Neural cell (in vitro differentiated cells): ENCODE results near the gene TP53I11. TPM values are rescaled to one million over a fixed set of nuclear protein-coding genes. Genes with fewer than 3 reads are reported as not detected.

ENCODE experiments used
- H2AFZ ChIP-seq: fragments of 200-600, 300-800 bp; sonication (generic), shearing (Covaris generic); 2 replicates; pipeline ENCODE4 v1.6.0; 2014; ENCODE audit warnings: low read depth, mild to moderate bottlenecking, antibody characterized with exemption, low read length, moderate library complexity
- H3F3A ChIP-seq: fragments of 200-600 bp; shearing (Covaris generic); 2 replicates; pipeline ENCODE4 v1.6.1; 2016; ENCODE audit warnings: mild to moderate bottlenecking, moderate library complexity, mixed read lengths, antibody characterized with exemption, low read length; ENCODE audit not compliant: insufficient read depth, poor library complexity, severe bottlenecking
- H3K27ac ChIP-seq: fragments of 200-600, 300-800 bp; sonication (generic), shearing (Covaris generic); 2 replicates; pipeline ENCODE4 v1.5.1; 2014; ENCODE audit warnings: mild to moderate bottlenecking, low read length, moderate library complexity
- H3K27me3 ChIP-seq: fragments of 300-800, 200-600 bp; sonication (generic), shearing (Covaris generic); 2 replicates; pipeline ENCODE4 v1.6.0; 2014; ENCODE audit warnings: mild to moderate bottlenecking, low read depth, low read length, moderate library complexity; ENCODE audit not compliant: insufficient read depth
- H3K36me3 ChIP-seq: fragments of 300-800, 200-600 bp; sonication (generic), shearing (Covaris generic); 2 replicates; pipeline ENCODE4 v1.5.1; 2014; ENCODE audit warnings: mild to moderate bottlenecking, antibody characterized with exemption, low read length, moderate library complexity; ENCODE audit not compliant: insufficient read depth
- H3K4me2 ChIP-seq: fragments of 300-800, 200-600 bp; sonication (generic), shearing (Covaris generic); 2 replicates; pipeline ENCODE4 v1.6.0; 2014; ENCODE audit warnings: mild to moderate bottlenecking, low read length
- H3K4me3 ChIP-seq: fragments of 300-800, 200-600 bp; sonication (generic), shearing (Covaris generic); 2 replicates; pipeline ENCODE4 v1.5.1; 2014; ENCODE audit warnings: mild to moderate bottlenecking, low read length, moderate library complexity
- H3K79me2 ChIP-seq: fragments of 200-600 bp; shearing (Covaris generic); replicated peaks from 2 replicates; pipeline ENCODE4 v1.6.0; 2014; ENCODE audit warnings: mild to moderate bottlenecking, low read length, moderate library complexity; ENCODE audit not compliant: insufficient read depth
- H3K9ac ChIP-seq: fragments of 300-800, 200-600 bp; sonication (generic), shearing (Covaris generic); 2 replicates; pipeline ENCODE4 v1.6.1; 2016; ENCODE audit warnings: mild to moderate bottlenecking, low read length, mixed read lengths
- H3K9me2 ChIP-seq: fragments of 200-600 bp; shearing (Covaris generic); 2 replicates; pipeline ENCODE4 v1.6.1; 2016; ENCODE audit warnings: mild to moderate bottlenecking, low read length, mixed read lengths; ENCODE audit not compliant: insufficient read depth
- H3K9me3 ChIP-seq: fragments of 200-600, 300-800 bp; sonication (generic), shearing (Covaris generic); 2 replicates; pipeline ENCODE4 v1.6.1; 2016; ENCODE audit warnings: mild to moderate bottlenecking, mixed run types, low read length, moderate library complexity, mixed read lengths
- H4K20me1 ChIP-seq: fragments of 200-600 bp; shearing (Covaris generic); 2 replicates; pipeline ENCODE4 v1.6.1; 2016; ENCODE audit warnings: mild to moderate bottlenecking, mixed run types; ENCODE audit not compliant: insufficient read depth
- CTCF ChIP-seq: fragments of 450-650 bp; IDR thresholded peaks from 2 replicates; pipeline ENCODE4 v1.5.1; 2014; ENCODE audit warnings: antibody characterized with exemption, mild to moderate bottlenecking, moderate library complexity; ENCODE audit not compliant: poor library complexity, severe bottlenecking
- EP300 ChIP-seq: fragments of 450-650 bp; conservative IDR thresholded peaks from 2 replicates; pipeline ENCODE4 v1.6.1; 2014; ENCODE audit warnings: antibody characterized with exemption, mild to moderate bottlenecking, moderate library complexity; ENCODE audit not compliant: poor library complexity, severe bottlenecking
- EZH2 ChIP-seq: fragments of 200-600, 300-800 bp; shearing (Covaris generic), sonication (generic); IDR thresholded peaks from 2 replicates; pipeline ENCODE4 v1.6.1; 2014; ENCODE audit warnings: antibody characterized with exemption, low read length, borderline replicate concordance, mild to moderate bottlenecking; ENCODE audit not compliant: insufficient read depth, poor library complexity, severe bottlenecking
- MXI1 ChIP-seq: fragments of 450-650 bp; conservative IDR thresholded peaks from 2 replicates; pipeline ENCODE4 v1.6.1; 2014; ENCODE audit warnings: antibody characterized with exemption, mild to moderate bottlenecking; ENCODE audit not compliant: poor library complexity, severe bottlenecking
- POLR2AphosphoS5 ChIP-seq: IDR thresholded peaks from 2 replicates; pipeline ENCODE4 v1.6.1; 2012
- RAD21 ChIP-seq: fragments of 450-650 bp; conservative IDR thresholded peaks from 2 replicates; pipeline ENCODE4 v1.6.1; 2014; ENCODE audit warnings: antibody characterized with exemption, mild to moderate bottlenecking, moderate library complexity
- REST ChIP-seq: IDR thresholded peaks from 2 replicates; pipeline ENCODE4 v1.6.1; 2012; ENCODE audit warnings: borderline replicate concordance
- SMC3 ChIP-seq: fragments of 450-650 bp; conservative IDR thresholded peaks from 2 replicates; pipeline ENCODE4 v1.6.1; 2014; ENCODE audit warnings: antibody characterized with exemption, mild to moderate bottlenecking, moderate library complexity; ENCODE audit not compliant: poor library complexity
- TAF1 ChIP-seq: IDR thresholded peaks from 2 replicates; pipeline ENCODE4 v1.6.1; 2012; ENCODE audit warnings: low read depth
- polyA plus RNA-seq: library from polyadenylated mRNA; depleted of rRNA; stranded (reverse); fragments of >200 nt; gene quantifications from 2 replicates; pipeline ENCODE4 v1.2.3, GENCODE V29; 2014

The TP53I11 gene
- polyA plus RNA-seq, 1 donor from 2014 or later: 30.0 TPM

GRCh38 chr11:44948155-44948554 is 2.5 kb downstream of the TP53I11 start:
- H3K9me3 ChIP-seq: no peaks in the 10 kb centered on the region
- no peaks in the 10 kb centered on the region for H4K20me1 ChIP-seq
- H3K27ac ChIP-seq: no peak overlapping the region
- H3K79me2 ChIP-seq: peaks cover 62% of the 10 kb centered on the region
- no peaks in the 10 kb centered on the region for H3K9me2 ChIP-seq
- no peaks in the 10 kb centered on the region for H3F3A ChIP-seq
- H3K4me2 ChIP-seq: peak overlapping the region; percentile 65
- no peaks in the 10 kb centered on the region for H3K27me3 ChIP-seq
- TF ChIP-seq EZH2: no peak
- TF ChIP-seq EP300: no peak
- TF ChIP-seq MXI1: no peak
- TF ChIP-seq SMC3: no peak
- no peak for TF ChIP-seq TAF1
- no peak for TF ChIP-seq RAD21
- TF ChIP-seq REST: no peak
- TF ChIP-seq POLR2AphosphoS5: no peak
- no peaks in the 10 kb centered on the region for H3K36me3 ChIP-seq
- peak overlapping the region; percentile 93 for H3K4me3 ChIP-seq
- no peak overlapping the region for H2AFZ ChIP-seq
- H3K9ac ChIP-seq: peak overlapping the region; percentile 99

GRCh38 chr11:44947114-44947513 is 3.6 kb downstream of the TP53I11 start:
- no peaks in the 10 kb centered on the region for H3F3A ChIP-seq
- H4K20me1 ChIP-seq: no peaks in the 10 kb centered on the region
- H3K79me2 ChIP-seq: peaks cover 69% of the 10 kb centered on the region
- H3K9me2 ChIP-seq: no peaks in the 10 kb centered on the region
- H3K27ac ChIP-seq: peak overlapping the region; percentile 34
- no peaks in the 10 kb centered on the region for H3K36me3 ChIP-seq
- no peak overlapping the region for H2AFZ ChIP-seq
- peak overlapping the region; percentile 18 for H3K4me3 ChIP-seq
- no peak for TF ChIP-seq RAD21
- H3K9ac ChIP-seq: peak overlapping the region; percentile 29
- H3K9me3 ChIP-seq: no peaks in the 10 kb centered on the region
- no peak overlapping the region for H3K4me2 ChIP-seq
- H3K27me3 ChIP-seq: no peaks in the 10 kb centered on the region

GRCh38 chr11:44946263-44946662 is 4.4 kb downstream of the TP53I11 start:
- peak overlapping the region; percentile 34 for H3K27ac ChIP-seq
- no peaks in the 10 kb centered on the region for H3K9me2 ChIP-seq
- no peaks in the 10 kb centered on the region for H3K27me3 ChIP-seq
- H2AFZ ChIP-seq: no peak overlapping the region
- peak overlapping the region; percentile 18 for H3K4me3 ChIP-seq
- H3K9me3 ChIP-seq: no peaks in the 10 kb centered on the region
- no peak overlapping the region for H3K4me2 ChIP-seq
- H3F3A ChIP-seq: no peaks in the 10 kb centered on the region
- TF ChIP-seq TAF1: no peak
- no peak for TF ChIP-seq POLR2AphosphoS5
- no peak for TF ChIP-seq MXI1
- no peak for TF ChIP-seq EZH2
- TF ChIP-seq CTCF: no peak
- TF ChIP-seq SMC3: no peak
- TF ChIP-seq REST: no peak
- TF ChIP-seq EP300: no peak
- no peak for TF ChIP-seq RAD21
- H3K9ac ChIP-seq: peak overlapping the region; percentile 29
- H3K36me3 ChIP-seq: no peaks in the 10 kb centered on the region
- H3K79me2 ChIP-seq: peaks cover 69% of the 10 kb centered on the region
- no peaks in the 10 kb centered on the region for H4K20me1 ChIP-seq
